IMR-90 (cell line): Measurements from ENCODE around the gene GRAMD2B. TPM values are rescaled to one million over a fixed set of nuclear protein-coding genes. Genes with fewer than 3 reads are reported as not detected.
A peak's percentile ranks its signal among the peaks of the same experiment; 100 is the strongest.

Source experiments
- ATAC-seq: fragments of 200-7000 bp; cut with Tn5 transposase; 2 replicates; pipeline ENCODE4 v1.9.1; 2020; ENCODE audit warnings: low read depth, mild to moderate bottlenecking, moderate library complexity
- BruUV-seq: library from RNA; stranded (reverse); fragments of 400-500 nt; replicated peaks from 2 replicates; lab custom pipeline; 2021; lab: Mats Ljungman, UMichigan
- CTCF ChIA-PET: fragments of 300-600 bp; formaldehyde crosslinking; extraction: SDS; loops from one replicate; lab custom pipeline; 2021; ENCODE audit warnings: antibody characterized with exemption; lab: Yijun Ruan, JAX
- POLR2A ChIA-PET: fragments of 300-600 bp; sonication (Branson Sonifier 250); formaldehyde crosslinking; loops from one replicate; lab custom pipeline; 2022; ENCODE audit warnings: antibody characterized with exemption; ENCODE audit not compliant: unreplicated experiment; lab: Charles Lee
- DNase-seq: peaks from one replicate; pipeline ENCODE4 v3.0.0; 2013
- H2AFZ ChIP-seq: replicated peaks from 2 replicates; pipeline ENCODE3; 2013; ENCODE audit warnings: low read length, mild to moderate bottlenecking; ENCODE audit not compliant: poor library complexity
- H2AK5ac ChIP-seq: 2 replicates; pipeline ENCODE4 v1.6.1; 2013; ENCODE audit warnings: low read depth, low read length, inconsistent platforms
- H2AK9ac ChIP-seq: replicated peaks from 2 replicates; pipeline ENCODE3; 2013; ENCODE audit warnings: mild to moderate bottlenecking, low read depth, low read length, moderate library complexity; ENCODE audit not compliant: poor library complexity
- H2BK120ac ChIP-seq: 2 replicates; pipeline ENCODE4 v1.6.1; 2013; ENCODE audit warnings: low read depth, low read length, inconsistent platforms
- H2BK15ac ChIP-seq: 3 replicates; pipeline ENCODE4 v1.6.1; 2013; ENCODE audit warnings: low read depth, low read length, inconsistent platforms
- H2BK20ac ChIP-seq: 2 replicates; pipeline ENCODE4 v1.6.1; 2013; ENCODE audit warnings: low read depth, mild to moderate bottlenecking, inconsistent platforms, low read length, moderate library complexity
- H2BK5ac ChIP-seq: 2 replicates; pipeline ENCODE4 v1.6.1; 2013; ENCODE audit warnings: mild to moderate bottlenecking, low read depth, low read length, inconsistent platforms; ENCODE audit not compliant: poor library complexity, severe bottlenecking
- H3K14ac ChIP-seq: replicated peaks from 2 replicates; pipeline ENCODE4 v1.6.1; 2013; ENCODE audit warnings: low read depth, low read length, inconsistent platforms
- H3K18ac ChIP-seq: 2 replicates; pipeline ENCODE4 v1.6.1; 2013; ENCODE audit warnings: low read depth, low read length, control low read depth
- H3K23ac ChIP-seq: 2 replicates; pipeline ENCODE4 v1.6.1; 2013; ENCODE audit warnings: low read depth, low read length, inconsistent platforms
- H3K27ac ChIP-seq: 2 replicates; pipeline ENCODE4 v1.5.1; 2013; ENCODE audit warnings: mild to moderate bottlenecking, control low read depth, low read length; ENCODE audit not compliant: insufficient read depth
- H3K27me3 ChIP-seq: 2 replicates; pipeline ENCODE4 v1.6.1; 2013; ENCODE audit warnings: low read length; ENCODE audit not compliant: control insufficient read depth, insufficient read depth
- H3K36me3 ChIP-seq: 2 replicates; pipeline ENCODE4 v1.6.1; 2013; ENCODE audit warnings: low read length, mixed read lengths; ENCODE audit not compliant: control insufficient read depth, insufficient read depth
- H3K4ac ChIP-seq: 2 replicates; pipeline ENCODE4 v1.6.1; 2013; ENCODE audit warnings: low read depth, low read length, inconsistent platforms
- H3K4me1 ChIP-seq: 2 replicates; pipeline ENCODE4 v1.6.1; 2013; ENCODE audit warnings: low read length, mixed read lengths; ENCODE audit not compliant: control insufficient read depth, insufficient read depth
- H3K4me2 ChIP-seq: 2 replicates; pipeline ENCODE4 v1.6.1; 2013; ENCODE audit warnings: low read depth, mild to moderate bottlenecking, control low read depth, low read length, moderate library complexity
- H3K4me3 ChIP-seq: 2 replicates; pipeline ENCODE4 v1.5.1; 2013; ENCODE audit warnings: low read depth, mild to moderate bottlenecking, control low read depth, low read length, moderate library complexity; ENCODE audit not compliant: insufficient read depth
- H3K56ac ChIP-seq: 2 replicates; pipeline ENCODE4 v1.6.1; 2013; ENCODE audit warnings: low read length, inconsistent platforms; ENCODE audit not compliant: insufficient read depth; ENCODE audit errors: extremely low read depth
- H3K79me1 ChIP-seq, 2 experiments: 2 replicates each; pipeline ENCODE4 v1.6.1; 2013; ENCODE audit warnings: low read length in 2 of 2, inconsistent platforms in 1 of 2, low read depth in 1 of 2
- H3K9ac ChIP-seq: 2 replicates; pipeline ENCODE4 v1.6.1; 2013; ENCODE audit warnings: low read depth, low read length, control low read depth
- H3K9me1 ChIP-seq: 2 replicates; pipeline ENCODE4 v1.6.1; 2013; ENCODE audit warnings: low read length, inconsistent platforms; ENCODE audit not compliant: insufficient read depth
- H3K9me3 ChIP-seq: 2 replicates; pipeline ENCODE4 v1.6.1; 2013; ENCODE audit warnings: low read length; ENCODE audit not compliant: control insufficient read depth, insufficient read depth
- H4K20me1 ChIP-seq: 2 replicates; pipeline ENCODE4 v1.6.1; 2013; ENCODE audit warnings: low read length, inconsistent platforms; ENCODE audit not compliant: insufficient read depth
- H4K5ac ChIP-seq: 2 replicates; pipeline ENCODE4 v1.6.1; 2013; ENCODE audit warnings: mild to moderate bottlenecking, low read depth, low read length, control low read depth
- H4K8ac ChIP-seq, 2 experiments: 2 replicates each; pipeline ENCODE4 v1.6.1; 2013; ENCODE audit warnings: low read depth in 2 of 2, low read length in 2 of 2, control low read depth in 1 of 2, inconsistent platforms in 1 of 2
- H4K91ac ChIP-seq: 2 replicates; pipeline ENCODE4 v1.6.1; 2013; ENCODE audit warnings: low read depth, low read length, inconsistent platforms; ENCODE audit not compliant: insufficient read depth
- BHLHE40 ChIP-seq: fragments of 150-350 bp; IDR thresholded peaks from 2 replicates; pipeline ENCODE4 v1.6.1; 2016; ENCODE audit warnings: mild to moderate bottlenecking, low read depth, low read length
- CEBPB ChIP-seq: IDR thresholded peaks from 2 replicates; pipeline ENCODE4 v1.6.1; 2012; ENCODE audit warnings: low read depth, low read length, improper control_type of control experiment
- CHD1 ChIP-seq: IDR thresholded peaks from 2 replicates; pipeline ENCODE4 v1.6.1; 2012; ENCODE audit warnings: low read depth, low read length, improper control_type of control experiment
- CTCF ChIP-seq: conservative IDR thresholded peaks from 2 replicates; pipeline ENCODE4 v1.5.1; 2012; ENCODE audit warnings: mild to moderate bottlenecking, low read depth, low read length, improper control_type of control experiment
- ELK1 ChIP-seq: fragments of 150-350 bp; IDR thresholded peaks from 2 replicates; pipeline ENCODE4 v1.6.1; 2016; ENCODE audit warnings: low read depth, mild to moderate bottlenecking, low read length, moderate library complexity, borderline replicate concordance
- FOS ChIP-seq: fragments of 150-350 bp; IDR thresholded peaks from 2 replicates; pipeline ENCODE4 v1.6.1; 2016; ENCODE audit warnings: low read depth, low read length
- MAFK ChIP-seq: IDR thresholded peaks from 2 replicates; pipeline ENCODE4 v1.6.1; 2012; ENCODE audit warnings: low read depth, low read length, improper control_type of control experiment
- MXI1 ChIP-seq: IDR thresholded peaks from 2 replicates; pipeline ENCODE4 v1.6.1; 2012; ENCODE audit warnings: low read depth, mild to moderate bottlenecking, low read length, moderate library complexity, borderline replicate concordance
- NFE2L2 ChIP-seq: fragments of 150-350 bp; IDR thresholded peaks from 2 replicates; pipeline ENCODE4 v1.6.1; 2016; ENCODE audit warnings: low read depth, mild to moderate bottlenecking, low read length
- RAD21 ChIP-seq: IDR thresholded peaks from 2 replicates; pipeline ENCODE4 v1.6.1; 2012; ENCODE audit warnings: low read length, improper control_type of control experiment
- RCOR1 ChIP-seq: IDR thresholded peaks from 2 replicates; pipeline ENCODE4 v1.6.1; 2012; ENCODE audit warnings: mild to moderate bottlenecking, low read length, improper control_type of control experiment; ENCODE audit not compliant: insufficient replicate concordance
- RFX5 ChIP-seq: IDR thresholded peaks from 2 replicates; pipeline ENCODE4 v1.8.0; 2012; ENCODE audit warnings: low read depth, mild to moderate bottlenecking, low read length, moderate library complexity
- SMC3 ChIP-seq: fragments of 150-350 bp; IDR thresholded peaks from 2 replicates; pipeline ENCODE4 v1.6.1; 2016; ENCODE audit warnings: low read depth, mild to moderate bottlenecking, antibody characterized with exemption, low read length, moderate library complexity
- USF2 ChIP-seq: fragments of 150-350 bp; IDR thresholded peaks from 2 replicates; pipeline ENCODE4 v1.6.1; 2017; ENCODE audit warnings: mild to moderate bottlenecking, antibody characterized with exemption, low read length, low read depth
- WGBS, 2 experiments: methylation state at CpG; one replicate each; pipeline versions ENCODE4 v1.1.5 to v1.1.7; 2013; ENCODE audit warnings: missing lambda C conversion rate in 2 of 2; ENCODE audit not compliant: insufficient read length in 1 of 2; ENCODE audit errors: extremely low coverage in 2 of 2; 5-methylcytosine and 5-hydroxymethylcytosine counted together
- dilution Hi-C: fragments of 300-500 bp; cut with HindIII; formaldehyde crosslinking; loops from one replicate; pipeline ENCODE4 v1.14.3; 2018; ENCODE audit warnings: low sequenced_read_pairs; ENCODE audit not compliant: unreplicated experiment
- in situ Hi-C: fragments of 300-500 bp; cut with MboI; formaldehyde crosslinking; loops from 3 replicates; pipeline ENCODE4 v1.14.3; 2019; ENCODE audit warnings: low sequenced_read_pairs, inconsistent platforms, mixed read lengths
- intact Hi-C: fragments of 100-400 bp; cut with micrococcal nuclease; formaldehyde crosslinking; loops from 2 replicates; pipeline ENCODE4 v1.10.0; 2022
- polyA plus RNA-seq, 3 experiments: library from polyadenylated mRNA; depleted of rRNA; stranded (reverse); fragments of >200 nt; gene quantifications; 2 replicates each; pipeline ENCODE4 v1.2.3, GENCODE V29; 2012; ENCODE audit warnings: low replicate concordance in 1 of 3
- total RNA-seq: library from RNA; depleted of rRNA; stranded (reverse); fragments of >200 nt; gene quantifications from 2 replicates; pipeline ENCODE4 v1.2.3, GENCODE V29; 2012

Gene GRAMD2B
- total and polyA plus RNA-seq, 2 of the 4 experiments (the other 2 are of a cell fraction) = 13.9 to 20.3 TPM

GRCh38 chr5:126415789-126416188 is 7.4 kb upstream of the GRAMD2B start:
- in situ Hi-C loops (no loop called here), intact Hi-C loops (no loop called here), dilution Hi-C loops (no loop called here)
- no peak overlapping the region for H2BK120ac ChIP-seq
- no peak for TF ChIP-seq MXI1
- no peak for TF ChIP-seq CTCF
- TF ChIP-seq CEBPB = no peak
- no peak for TF ChIP-seq RCOR1
- TF ChIP-seq RFX5 = no peak
- TF ChIP-seq ELK1 = no peak
- no peak for TF ChIP-seq NFE2L2
- no peak for TF ChIP-seq RAD21
- TF ChIP-seq SMC3 = no peak
- TF ChIP-seq FOS = no peak
- no peak for TF ChIP-seq USF2
- TF ChIP-seq CHD1 = no peak
- TF ChIP-seq MAFK = no peak
- no peak for TF ChIP-seq BHLHE40
- H3K9me3 ChIP-seq = no peaks in the 10 kb centered on the region
- H2AFZ ChIP-seq = no peak overlapping the region
- no peak overlapping the region for H4K91ac ChIP-seq
- BruUV-seq = no TSS peak
- H3K18ac ChIP-seq = no peak overlapping the region
- POLR2A ChIA-PET = no interaction called here
- H3K4me2 ChIP-seq = no peak overlapping the region
- no peaks in the 10 kb centered on the region for H3K27me3 ChIP-seq
- H2AK5ac ChIP-seq = no peak overlapping the region
- no peaks in the 10 kb centered on the region for H3K36me3 ChIP-seq
- no peaks in the 10 kb centered on the region for H4K20me1 ChIP-seq
- H3K79me1 ChIP-seq = no peaks in the 10 kb centered on the region
- H3K56ac ChIP-seq = no peak overlapping the region
- no peak overlapping the region for H2AK9ac ChIP-seq
- CTCF ChIA-PET = no interaction called here
- no peak overlapping the region for H3K14ac ChIP-seq
- H2BK15ac ChIP-seq = no peak overlapping the region
- ATAC-seq (no peak), DNase-seq (no peak)
- H3K23ac ChIP-seq = no peak overlapping the region
- H2BK5ac ChIP-seq = peak overlapping the region; percentile 24
- no peak overlapping the region for H3K27ac ChIP-seq
- H3K9ac ChIP-seq = no peak overlapping the region
- peaks cover 3% of the 10 kb centered on the region for H3K4me1 ChIP-seq
- WGBS, 2 experiments = no CpG with 5 or more reads among the region's 4 CpGs
- H3K9me1 ChIP-seq = peaks cover 2% of the 10 kb centered on the region; the same call in 1 of the 2 replicates
- no peak overlapping the region for H3K4me3 ChIP-seq
- no peak overlapping the region for H4K5ac ChIP-seq
- no peak overlapping the region for H4K8ac ChIP-seq
- no peak overlapping the region for H3K4ac ChIP-seq
- H2BK20ac ChIP-seq = no peak overlapping the region
